Activated CD4-positive, alpha-beta T cell treated with anti-CD3 and anti-CD28 coated beads, Interleukin-2, amount 50 U/mL, for 4 hours (primary cell): ENCODE measurements around the gene CXCL11.
"Not testable (repeated sequence)": the region's sequence is repeated elsewhere in the genome, so short reads cannot be mapped to it uniquely, and the experiment has no call there.

ENCODE experiments used
- DNase-seq, 2 experiments: peaks; one replicate each; pipeline ENCODE4 v3.0.0-alpha.2; 2020

Gene CXCL11

GRCh38 chr4:75998525-75999147, 37.2 kb downstream of the CXCL11 start:
- DNase-seq, result not testable (repeated sequence)

GRCh38 chr4:75997946-75998345, 37.9 kb downstream of the CXCL11 start:
- no peak for DNase-seq

GRCh38 chr4:75997081-75997480, 38.8 kb downstream of the CXCL11 start:
- DNase-seq, result no peak

- no peak for DNase-seq
Measured at GRCh38 chr4:75995727-75996126, 40.1 kb downstream of the CXCL11 start.

GRCh38 chr4:75992462-75992861, 43.4 kb downstream of the CXCL11 start:
- DNase-seq, result no peak

GRCh38 chr4:75989846-75990528, 45.9 kb downstream of the CXCL11 start:
- DNase-seq, result no peak

- no peak for DNase-seq
Measured at GRCh38 chr4:75985116-75985515, 50.8 kb downstream of the CXCL11 start.
